ENCODE results near the gene CEP85.

CEP85 gene

GRCh38 chr1:26320896-26321295, 86.9 kb downstream of the CEP85 start:
- no peak overlapping the region for H3K4me3 ChIP-seq (ENCODE audit: low read depth, low read length)
- ChIA-PET POLR2A (interaction anchor here (1.3 kb wide), 1 partner anchor 151 kb away, joined by 4 read pairs; no protein-coding TSS in a partner anchor), CTCF (interaction anchor here (0.9 to 11.9 kb wide), 29 partner anchors 11 to 219 kb away, joined by 3 to 179 read pairs (median 9); partner anchors contain the start of genes C1orf232, CATSPER4, CEP85 and SH3BGRL3)
- no peak for TF ChIP-seq CTCF (IDR thresholded peaks at IDR 0.05; ENCODE audit: insufficient read depth, low read length, missing control alignments)
- DNase-seq (ENCODE audit: low read depth, low spot score), result no peak

DNA sequence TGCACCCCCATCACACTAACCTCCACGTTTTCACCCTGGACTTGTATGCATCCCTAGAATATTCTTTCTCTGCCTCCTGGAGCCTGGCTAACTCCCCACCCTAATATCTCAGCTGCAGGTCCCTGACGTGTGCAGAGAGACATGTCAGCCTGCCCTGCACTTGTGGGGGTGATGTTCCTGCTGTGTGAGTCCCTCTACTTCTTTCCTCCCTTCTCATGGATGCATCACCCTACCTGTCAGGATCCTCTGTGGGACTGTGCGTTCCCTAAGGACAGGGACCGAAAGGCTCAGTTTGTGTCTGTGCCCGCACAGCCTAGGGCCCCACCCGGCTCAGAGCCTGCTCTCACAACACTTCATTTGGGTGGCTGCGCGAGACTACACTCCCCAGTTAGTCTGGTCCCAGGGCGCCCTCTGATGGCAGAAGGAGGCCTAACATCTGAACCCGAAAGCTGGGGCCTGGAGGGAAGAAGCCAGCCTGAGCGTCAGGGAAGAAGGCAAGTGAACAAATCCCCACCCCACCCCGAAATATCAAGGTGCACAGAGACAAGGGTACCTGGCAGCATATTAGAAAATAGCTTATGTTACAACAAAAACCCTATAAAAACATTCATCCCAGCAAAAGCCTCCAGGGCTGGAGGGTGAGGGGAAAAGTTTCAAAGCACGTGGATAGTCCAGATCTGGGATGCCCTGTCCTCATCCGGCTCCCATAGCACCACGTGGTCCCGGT, 87.5 kb downstream of the CEP85 start:
- peak; percentile 24 for DNase-seq (ENCODE audit: low read depth, low spot score)
- ChIA-PET POLR2A (interaction anchor here (0.6 to 1.3 kb wide), 2 partner anchors 46 to 152 kb away, joined by 4 read pairs; no protein-coding TSS in a partner anchor), CTCF (interaction anchor here (0.6 to 11.9 kb wide), 48 partner anchors 10 to 242 kb away, joined by 3 to 179 read pairs (median 6); partner anchors contain the start of genes C1orf232, CATSPER4, CEP85 and CNKSR1)
- H3K4me3 ChIP-seq (ENCODE audit: low read depth, low read length), result no peak overlapping the region; the same call in 1 of the 2 replicates
- TF ChIP-seq CTCF (IDR thresholded peaks at IDR 0.05; ENCODE audit: insufficient read depth, low read length, missing control alignments), result peak; percentile 94

DNA sequence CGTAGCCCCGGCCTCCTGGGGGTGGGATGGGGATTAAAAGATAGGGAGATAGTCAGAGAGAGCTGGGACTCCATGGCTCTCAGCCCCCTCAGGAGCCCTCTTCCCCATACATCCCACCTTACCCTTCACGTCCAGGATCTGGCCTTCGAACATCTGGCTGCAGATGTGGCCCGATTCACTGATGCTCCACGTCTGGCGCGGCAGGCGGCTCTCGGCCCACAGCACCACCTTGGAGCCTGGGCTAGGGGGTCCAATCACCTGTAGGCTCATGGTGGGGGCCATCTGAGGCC, 88.0 kb downstream of the CEP85 start:
- TF ChIP-seq CTCF (IDR thresholded peaks at IDR 0.05; ENCODE audit: insufficient read depth, low read length, missing control alignments), result no peak
- no peak for DNase-seq (ENCODE audit: low read depth, low spot score)
- no peak overlapping the region for H3K4me3 ChIP-seq (ENCODE audit: low read depth, low read length)
- ChIA-PET POLR2A (interaction anchor here (0.6 to 1.3 kb wide), 2 partner anchors 46 to 153 kb away, joined by 4 read pairs; no protein-coding TSS in a partner anchor), CTCF (interaction anchor here (0.6 to 11.9 kb wide), 43 partner anchors 10 to 243 kb away, joined by 3 to 179 read pairs (median 6); partner anchors contain the start of genes C1orf232, CATSPER4, CEP85 and CNKSR1)

- DNase-seq (ENCODE audit: low read depth, low spot score), result no peak
- no peak overlapping the region for H3K4me3 ChIP-seq (ENCODE audit: low read depth, low read length)
- CTCF ChIA-PET, result interaction anchor here (1.0 to 11.9 kb wide), 16 partner anchors 8 to 219 kb away, joined by 3 to 179 read pairs (median 16); partner anchors contain the start of genes CEP85, SH3BGRL3, UBXN11 and ZNF593
- no peak for TF ChIP-seq CTCF (IDR thresholded peaks at IDR 0.05; ENCODE audit: insufficient read depth, low read length, missing control alignments)
- POLR2A ChIA-PET, result interaction anchor here (0.6 kb wide), 1 partner anchor 17 kb away, joined by 3 read pairs; the partner anchor contains the start of gene UBXN11
Observed at GRCh38 chr1:26323382-26323781, 89.4 kb downstream of the CEP85 start.

- ChIA-PET CTCF (interaction anchor here (1.6 to 11.9 kb wide), 3 partner anchors 17 to 155 kb away, joined by 3 to 179 read pairs (median 139); partner anchors contain the start of genes SH3BGRL3, UBXN11 and ZNF593), POLR2A (no interaction called here)
- no peak for TF ChIP-seq CTCF (IDR thresholded peaks at IDR 0.05; ENCODE audit: insufficient read depth, low read length, missing control alignments)
- no peak overlapping the region for H3K4me3 ChIP-seq (ENCODE audit: low read depth, low read length)
- DNase-seq (ENCODE audit: low read depth, low spot score), result no peak
Observed at GRCh38 chr1:26324550-26324949, 90.5 kb downstream of the CEP85 start.

DNA sequence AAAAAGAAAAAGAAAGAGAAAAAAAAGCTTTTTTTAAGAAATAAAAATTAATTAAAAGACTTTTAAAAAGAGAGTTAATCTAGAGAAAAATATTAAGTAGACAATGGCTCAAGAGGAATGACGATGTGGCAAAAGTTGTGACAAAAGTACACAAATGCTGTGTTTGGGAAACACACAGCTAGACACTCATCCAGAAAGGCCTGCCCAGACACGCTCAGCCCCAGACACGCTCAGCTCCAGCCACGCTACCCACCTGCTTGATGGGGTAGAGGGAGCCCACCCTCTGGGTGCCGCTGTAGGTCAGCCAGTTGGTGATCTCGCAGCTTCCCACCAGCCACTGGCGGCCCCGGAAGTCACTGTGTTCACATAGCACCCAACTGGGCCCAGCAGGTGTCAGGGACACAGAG, 94.0 kb downstream of the CEP85 start:
- no peak for TF ChIP-seq CTCF (IDR thresholded peaks at IDR 0.05; ENCODE audit: insufficient read depth, low read length, missing control alignments)
- H3K4me3 ChIP-seq (ENCODE audit: low read depth, low read length), result no peak overlapping the region
- ChIA-PET CTCF (interaction anchor here (0.8 to 11.9 kb wide), 5 partner anchors 36 to 94 kb away, joined by 3 to 179 read pairs (median 4); partner anchors contain the start of genes CEP85 and SH3BGRL3), POLR2A (interaction anchor here (0.6 kb wide), 1 partner anchor 681 kb away, joined by 3 read pairs; no protein-coding TSS in a partner anchor)
- no peak for DNase-seq (ENCODE audit: low read depth, low spot score)

All from AG04449 (cell line).